HG03025 (cell line): ENCODE data around the gene RFLNA.

Experiments
- ATAC-seq: cut with Tn5 transposase; IDR thresholded peaks from one replicate; pipeline ENCODE4 v1.9.1; 2021; ENCODE audit warnings: mild to moderate bottlenecking, moderate library complexity; ENCODE audit not compliant: unreplicated experiment, low FRiP score

RFLNA gene

GRCh38 chr12:124302807-124303578 is 8.1 kb downstream of the RFLNA start:
- ATAC-seq = no peak

- ATAC-seq = no peak
These were observed 8.9 kb downstream of the RFLNA start for GRCh38 chr12:124303579-124304313.

DNA sequence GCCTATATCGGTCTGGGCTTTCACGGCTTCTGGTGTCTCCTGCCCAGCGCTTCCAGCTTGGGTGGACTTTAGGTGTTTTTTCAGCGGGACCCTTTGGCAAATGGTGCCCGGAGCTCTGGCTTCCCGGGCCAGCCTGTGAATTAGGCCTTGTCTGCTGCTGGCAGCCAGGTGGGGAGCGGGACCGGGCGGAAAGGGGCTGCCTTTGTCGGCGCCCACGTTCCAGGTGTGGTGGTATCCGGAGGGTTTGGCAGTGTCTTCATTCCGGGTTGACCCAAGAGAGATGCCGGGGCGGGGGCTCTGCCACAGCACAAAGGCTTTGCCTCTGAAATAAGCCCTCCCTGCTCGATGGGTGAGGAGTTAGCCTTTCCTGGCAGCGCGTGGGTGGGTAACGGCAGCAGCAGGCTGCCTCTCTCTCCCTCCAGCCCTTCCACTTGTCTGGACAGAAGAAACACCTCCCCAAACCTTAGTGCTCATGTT is 9.5 kb downstream of the RFLNA start:
- ATAC-seq = no peak

DNA sequence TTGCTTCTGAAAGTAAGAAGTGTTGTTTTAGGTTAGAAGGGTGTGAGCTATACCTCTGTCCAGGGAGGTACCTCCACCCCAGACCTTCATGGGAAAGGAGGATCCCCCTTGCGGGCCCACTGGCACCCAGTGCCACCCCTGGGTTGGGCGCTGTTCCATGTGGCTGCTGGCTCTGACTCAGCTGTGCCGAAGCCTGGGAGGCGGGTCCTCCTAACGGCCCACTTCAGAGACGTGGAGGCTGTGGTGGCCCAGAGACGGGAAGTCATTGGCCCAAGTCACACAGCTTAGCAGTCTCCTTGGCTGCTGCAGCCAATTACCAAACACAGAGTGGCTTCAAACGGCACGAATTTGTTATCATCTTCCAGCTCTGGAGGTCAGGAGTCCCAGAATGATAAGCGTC is 10.2 kb downstream of the RFLNA start:
- ATAC-seq = no peak

DNA sequence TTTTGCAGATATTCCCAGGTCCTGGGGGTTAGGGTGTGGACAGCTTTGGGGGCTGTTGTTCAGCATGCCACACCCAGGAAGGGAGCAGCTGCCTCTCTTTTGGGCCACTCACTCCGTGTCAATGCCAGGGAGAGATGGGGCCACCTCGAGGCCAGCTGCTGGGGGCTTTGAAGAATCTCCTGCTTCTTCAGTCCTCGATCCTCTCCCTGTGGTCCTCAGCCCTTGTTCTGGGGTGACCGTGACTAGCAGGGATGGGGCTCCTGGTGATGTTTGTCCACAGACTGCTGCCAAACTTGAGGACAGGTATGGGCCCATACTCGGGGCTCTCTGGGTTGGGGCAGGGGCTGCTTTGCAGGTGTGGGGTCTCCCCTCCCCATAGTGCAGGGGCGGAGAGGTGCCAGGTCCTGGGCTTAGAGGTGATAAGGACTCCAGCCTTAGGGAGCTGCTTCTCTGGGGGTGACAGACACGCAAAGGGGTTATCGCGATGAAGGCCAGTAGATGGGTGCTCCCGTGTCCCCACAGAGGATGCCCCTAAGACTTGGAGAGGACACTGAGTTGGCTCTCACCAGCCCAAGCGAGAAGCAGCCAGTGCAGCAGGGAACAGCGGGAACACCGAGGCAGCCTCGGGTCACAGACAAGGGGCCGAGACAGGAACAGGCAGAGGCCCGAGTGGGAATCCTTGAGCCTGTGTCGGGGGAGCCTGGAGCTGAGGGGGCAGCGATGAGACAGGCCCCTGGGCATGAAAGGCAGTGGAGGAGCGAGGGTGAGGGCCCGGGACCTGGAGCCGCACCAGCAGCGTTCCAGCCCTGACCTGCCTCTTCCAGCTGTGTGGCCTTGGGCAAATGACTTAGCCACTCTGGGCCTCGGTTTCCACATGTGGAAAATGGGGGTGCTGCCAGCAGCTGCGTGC is 11.1 kb downstream of the RFLNA start:
- no peak for ATAC-seq

DNA sequence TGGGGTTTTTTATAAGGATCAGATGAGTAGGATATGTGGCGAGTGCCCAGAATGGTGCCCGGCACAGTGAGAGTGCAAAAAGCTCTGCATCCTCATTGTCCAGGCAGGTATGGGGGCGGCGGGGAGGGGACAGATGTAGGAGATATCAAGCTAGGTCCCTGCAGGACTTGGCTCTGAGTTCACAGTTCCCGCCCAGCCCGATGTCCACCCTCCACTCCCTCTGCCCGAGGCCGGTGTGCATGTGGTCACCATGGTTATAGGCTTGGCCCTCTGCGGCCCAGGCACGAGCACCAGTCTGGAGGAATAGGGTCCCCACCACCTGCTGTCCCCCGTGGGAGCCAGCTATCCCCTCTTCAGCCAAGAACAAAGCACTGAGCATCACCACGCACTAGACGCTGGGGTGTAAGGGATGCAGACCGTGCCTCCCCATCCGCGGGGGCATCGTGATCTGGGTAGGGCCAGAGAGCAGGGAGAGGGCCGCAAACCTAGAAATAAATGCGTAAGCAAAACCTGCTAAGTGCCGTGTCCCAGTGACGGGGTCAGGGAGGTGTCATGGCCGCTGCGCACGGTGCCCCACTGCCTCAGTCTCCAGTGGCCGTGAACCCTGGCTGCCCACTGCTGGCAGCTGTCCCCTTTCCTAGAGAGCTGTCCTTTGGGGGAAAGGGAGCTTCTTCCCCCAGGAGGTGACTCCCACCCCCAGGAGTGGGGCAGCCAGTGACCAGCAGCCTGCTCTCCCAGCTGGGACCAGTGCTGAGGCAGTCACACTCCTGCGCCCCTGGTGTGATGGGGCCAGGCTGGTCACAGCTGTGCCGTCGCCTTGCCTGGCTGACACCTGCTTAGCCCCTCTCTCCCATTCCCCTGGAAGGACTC is 12.0 kb downstream of the RFLNA start:
- no peak for ATAC-seq

- ATAC-seq = no peak
These were observed 12.6 kb downstream of the RFLNA start for GRCh38 chr12:124307556-124307825.

- ATAC-seq = no peak
These were observed 13.8 kb downstream of the RFLNA start for GRCh38 chr12:124308741-124309140.

DNA sequence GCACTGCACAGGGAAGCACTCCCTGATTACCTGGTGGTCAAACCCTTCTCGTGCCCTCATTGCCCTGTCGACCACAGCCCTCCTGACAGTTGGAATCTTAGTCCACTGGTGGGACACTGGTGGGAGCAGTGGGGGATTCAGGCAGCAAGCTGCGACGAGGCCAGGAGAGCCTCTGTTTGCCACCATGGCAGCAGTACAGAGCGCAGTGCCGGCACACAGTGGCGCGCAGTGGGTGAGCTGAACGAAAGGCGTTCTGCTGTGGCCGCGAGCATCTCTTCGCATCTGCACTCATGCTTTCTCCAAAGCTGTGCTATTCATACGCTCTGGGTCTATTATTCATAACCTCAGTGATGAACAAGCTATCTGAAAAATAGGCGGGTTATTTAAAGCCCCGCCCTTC is 14.3 kb downstream of the RFLNA start:
- no peak for ATAC-seq

DNA sequence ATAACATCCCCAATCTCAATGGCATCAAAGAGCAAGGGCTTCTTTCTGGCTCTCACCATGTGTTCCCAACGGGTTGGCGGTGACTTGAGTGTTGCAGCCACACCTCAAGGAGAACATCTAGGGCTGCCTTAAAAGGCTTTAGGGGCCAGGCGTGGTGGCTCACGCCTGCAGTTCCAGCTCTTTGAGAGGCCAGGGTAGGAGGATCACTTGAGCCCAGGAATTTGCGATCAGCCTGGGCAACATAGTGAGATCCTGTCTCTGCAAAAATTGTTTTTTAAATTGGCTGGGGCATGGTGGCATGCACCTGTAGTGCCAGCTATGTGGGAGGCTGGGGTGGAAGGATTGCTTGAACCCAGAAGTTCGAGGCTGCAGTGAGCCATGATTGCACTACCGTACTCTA is 14.9 kb downstream of the RFLNA start:
- no peak for ATAC-seq

DNA sequence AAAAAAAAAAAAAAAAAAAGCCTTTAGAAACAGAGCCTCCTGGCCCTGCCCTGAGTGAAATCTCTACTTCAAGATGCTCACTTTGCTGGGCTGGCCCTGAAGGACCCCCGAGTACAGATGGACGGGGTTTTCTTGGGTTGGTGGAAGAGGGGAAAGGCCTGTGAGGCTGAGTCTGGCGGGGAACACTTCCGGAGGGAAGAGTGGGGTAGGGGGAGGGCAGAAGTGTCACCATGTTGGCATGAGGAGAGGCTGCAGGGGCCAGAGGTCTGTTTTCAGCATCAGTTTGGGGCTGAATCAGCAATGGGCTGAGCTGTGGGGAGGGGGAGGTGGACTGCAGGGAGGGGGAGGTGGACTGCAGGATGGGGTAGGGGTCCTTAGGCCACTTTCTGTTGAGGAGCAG is 15.3 kb downstream of the RFLNA start:
- ATAC-seq = no peak

GRCh38 chr12:124310785-124311184 is 15.9 kb downstream of the RFLNA start:
- no peak for ATAC-seq

GRCh38 chr12:124311292-124312109 is 16.6 kb downstream of the RFLNA start:
- no peak for ATAC-seq

- ATAC-seq = no peak
These were observed 17.7 kb downstream of the RFLNA start for GRCh38 chr12:124312601-124313000.

GRCh38 chr12:124314207-124314606 is 19.3 kb downstream of the RFLNA start:
- ATAC-seq = no peak

DNA sequence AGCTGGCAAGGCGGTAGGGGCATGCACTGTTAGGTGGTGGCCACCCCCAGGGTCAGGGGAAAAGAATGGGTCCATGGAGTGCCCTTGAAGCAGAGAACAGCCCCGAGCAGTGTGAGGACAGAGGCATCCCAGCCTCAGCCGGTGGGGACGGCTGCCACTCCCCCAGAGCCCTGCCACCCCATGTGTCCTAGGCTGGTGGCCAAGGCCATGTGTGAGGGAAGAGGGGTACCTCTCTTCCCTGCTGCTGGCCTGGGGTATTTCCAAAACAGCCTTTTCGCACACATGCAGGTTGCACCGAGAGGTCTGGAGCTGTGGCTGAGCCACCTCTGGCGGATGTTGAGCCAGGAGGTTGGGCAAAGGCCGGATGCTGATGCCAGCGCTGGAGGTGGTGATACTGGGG is 19.9 kb downstream of the RFLNA start:
- no peak for ATAC-seq

GRCh38 chr12:124315372-124316044 is 20.6 kb downstream of the RFLNA start:
- no peak for ATAC-seq

GRCh38 chr12:124316257-124316900 is 21.5 kb downstream of the RFLNA start:
- no peak for ATAC-seq
